H54 (cell line): ENCODE measurements around the gene ADSL.

ENCODE experiments used
- DNase-seq: peaks from one replicate; pipeline ENCODE4 v3.0.0; 2011; ENCODE audit warnings: low spot score, mixed read lengths; ENCODE audit not compliant: insufficient read length
- FAIRE-seq: peaks from 3 replicates; lab custom pipeline; 2011; peaks lifted over from hg19 to GRCh38; lab: Jason Lieb, UNC
- POLR2A ChIP-seq: IDR thresholded peaks from 2 replicates; pipeline ENCODE4 v1.6.1; 2011; ENCODE audit warnings: low read depth, mild to moderate bottlenecking, low read length

The ADSL gene

GRCh38 chr22:40416636-40417035 is 70.3 kb downstream of the ADSL start:
- FAIRE-seq (no peak), DNase-seq (no peak)
- TF ChIP-seq POLR2A, result no peak

- FAIRE-seq, result no peak
- no peak for DNase-seq
- TF ChIP-seq POLR2A, result no peak
Measured at GRCh38 chr22:40417041-40417440, 70.7 kb downstream of the ADSL start.

DNA sequence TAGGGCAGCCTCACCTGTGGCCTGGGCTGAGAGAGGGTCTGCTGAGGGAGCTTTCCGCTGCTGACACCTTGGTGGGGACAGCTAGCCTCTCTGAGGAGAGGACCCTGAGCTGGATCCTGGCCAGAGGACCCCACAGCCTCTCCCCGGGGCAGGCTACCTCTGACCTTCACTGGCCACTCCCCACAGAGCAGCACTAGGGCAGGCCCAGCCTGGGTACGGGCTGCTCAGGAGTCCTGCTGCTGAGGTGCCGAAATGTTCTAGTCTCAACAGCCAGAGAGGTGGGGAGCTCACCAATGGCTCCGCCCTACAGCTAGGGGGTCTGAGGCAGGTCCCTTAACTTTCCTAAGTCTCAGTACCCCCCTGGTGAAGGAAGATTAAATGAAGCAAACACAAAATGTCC is 71.6 kb downstream of the ADSL start:
- TF ChIP-seq POLR2A, result no peak
- FAIRE-seq (no peak), DNase-seq (no peak)

DNA sequence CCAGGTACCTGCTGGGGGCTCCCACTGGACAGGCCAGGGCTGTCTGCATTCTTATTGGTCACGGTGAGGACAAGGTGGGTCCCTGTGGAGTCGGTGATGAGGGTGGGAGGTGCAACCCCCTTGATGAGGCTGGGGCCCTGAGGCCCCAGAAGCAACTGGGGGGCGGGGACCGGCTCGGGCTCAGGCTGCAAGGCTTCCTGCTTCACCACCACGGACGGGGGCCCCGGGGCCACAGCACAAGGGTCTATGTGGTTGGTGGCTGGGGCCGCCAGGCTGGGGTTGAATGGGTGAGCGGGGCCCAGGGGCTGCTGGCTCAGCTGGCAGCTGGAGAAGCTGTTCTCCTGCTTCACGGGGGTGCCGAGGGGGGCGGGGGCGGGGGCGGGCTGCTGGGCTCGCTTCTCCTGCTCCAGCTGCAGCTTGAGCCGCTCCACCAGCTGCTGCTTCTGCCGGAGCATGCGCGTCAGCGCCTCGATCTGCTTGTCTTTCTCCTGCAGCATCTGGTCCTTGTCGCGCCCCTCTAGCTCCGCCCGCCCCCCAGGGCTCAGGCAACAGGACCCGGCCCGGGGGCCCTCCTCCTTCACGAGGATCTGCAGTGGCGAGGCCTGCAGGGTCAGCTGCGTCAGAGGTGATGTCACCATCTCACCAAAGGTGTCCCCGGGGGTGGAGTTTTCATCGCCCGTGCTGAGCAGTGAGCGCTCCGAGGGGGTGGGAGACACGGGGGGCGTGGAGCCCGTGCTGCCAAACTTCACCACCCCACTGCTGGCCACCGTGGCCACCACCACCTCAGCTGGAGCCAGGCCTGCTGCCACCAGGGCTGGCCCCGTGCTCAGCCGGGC is 72.3 kb downstream of the ADSL start:
- TF ChIP-seq POLR2A, result no peak
- DNase-seq (no peak), FAIRE-seq (no peak)

DNA sequence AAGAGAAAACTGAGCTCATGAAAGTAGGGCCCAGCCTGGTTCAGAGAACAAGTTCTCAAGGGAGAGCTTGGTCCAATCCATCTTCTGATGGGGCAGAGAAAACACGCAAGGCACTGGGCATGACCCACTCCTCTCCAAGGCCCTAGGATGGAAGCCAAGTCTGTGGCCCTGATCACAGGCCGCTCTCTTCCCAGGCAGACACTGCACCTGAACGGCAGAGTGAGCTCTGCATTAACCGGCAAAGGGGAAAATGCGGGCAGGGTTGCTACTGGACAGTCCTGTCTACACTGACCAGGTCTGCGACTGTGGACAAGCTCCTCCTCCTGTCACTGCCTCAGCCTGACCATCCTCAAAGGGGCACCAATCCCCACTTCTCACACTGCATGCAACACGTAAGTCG is 73.4 kb downstream of the ADSL start:
- no peak for TF ChIP-seq POLR2A
- DNase-seq (no peak), FAIRE-seq (no peak)

DNA sequence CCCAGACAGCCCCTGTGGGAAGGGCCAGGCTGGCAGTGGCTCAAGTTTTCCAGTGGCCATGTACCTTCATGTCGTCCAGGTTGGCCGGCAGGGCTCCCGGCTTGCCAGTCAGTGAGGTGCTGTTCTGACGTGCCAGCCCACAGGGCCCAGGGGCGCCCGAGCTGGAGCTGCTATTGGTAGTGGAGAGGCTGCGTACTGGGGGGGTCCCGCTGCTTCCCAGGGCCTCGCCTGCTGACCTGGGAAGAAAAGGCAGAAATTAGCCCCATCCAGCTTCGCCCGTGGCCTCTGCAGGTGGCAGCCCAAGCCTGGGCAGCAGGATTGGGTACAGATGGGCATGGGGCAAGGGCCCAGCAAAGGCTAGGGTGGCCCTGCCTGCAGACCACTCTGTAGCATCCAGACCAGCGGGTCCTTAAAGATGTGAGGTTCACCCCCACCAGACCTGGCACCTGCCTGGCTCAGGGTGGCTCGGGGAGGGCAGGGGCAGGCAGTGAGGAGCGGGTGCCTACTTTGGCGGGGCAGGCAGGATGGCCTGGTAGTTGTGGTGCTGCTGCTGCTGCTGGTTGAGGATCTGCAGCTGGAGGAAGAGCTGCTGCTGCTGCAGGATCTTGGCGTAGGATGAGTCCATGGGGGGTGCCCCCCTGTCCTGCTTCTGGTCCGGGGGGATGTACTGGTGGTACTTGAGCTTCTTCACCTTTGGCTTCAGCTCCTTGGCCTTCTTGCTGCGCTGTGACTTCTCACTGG is 74.2 kb downstream of the ADSL start:
- FAIRE-seq, result no peak
- DNase-seq, result no peak
- no peak for TF ChIP-seq POLR2A

DNA sequence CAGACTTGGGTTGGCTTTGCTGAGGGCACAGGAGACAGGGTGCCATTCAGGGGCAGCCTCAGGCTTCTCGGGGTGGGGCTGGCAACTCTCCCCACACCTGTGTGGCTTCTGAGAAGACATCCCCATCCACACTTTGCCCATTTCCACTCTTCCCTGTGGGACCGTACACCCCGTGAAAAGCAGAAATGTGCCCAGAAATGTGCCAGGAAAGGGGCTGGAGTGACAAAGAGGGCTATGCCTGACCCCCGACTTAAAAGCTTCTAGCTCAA is 74.7 kb downstream of the ADSL start:
- DNase-seq (no peak), FAIRE-seq (no peak)
- no peak for TF ChIP-seq POLR2A

GRCh38 chr22:40421941-40422340 is 75.6 kb downstream of the ADSL start:
- TF ChIP-seq POLR2A, result no peak
- FAIRE-seq (no peak), DNase-seq (no peak)

DNA sequence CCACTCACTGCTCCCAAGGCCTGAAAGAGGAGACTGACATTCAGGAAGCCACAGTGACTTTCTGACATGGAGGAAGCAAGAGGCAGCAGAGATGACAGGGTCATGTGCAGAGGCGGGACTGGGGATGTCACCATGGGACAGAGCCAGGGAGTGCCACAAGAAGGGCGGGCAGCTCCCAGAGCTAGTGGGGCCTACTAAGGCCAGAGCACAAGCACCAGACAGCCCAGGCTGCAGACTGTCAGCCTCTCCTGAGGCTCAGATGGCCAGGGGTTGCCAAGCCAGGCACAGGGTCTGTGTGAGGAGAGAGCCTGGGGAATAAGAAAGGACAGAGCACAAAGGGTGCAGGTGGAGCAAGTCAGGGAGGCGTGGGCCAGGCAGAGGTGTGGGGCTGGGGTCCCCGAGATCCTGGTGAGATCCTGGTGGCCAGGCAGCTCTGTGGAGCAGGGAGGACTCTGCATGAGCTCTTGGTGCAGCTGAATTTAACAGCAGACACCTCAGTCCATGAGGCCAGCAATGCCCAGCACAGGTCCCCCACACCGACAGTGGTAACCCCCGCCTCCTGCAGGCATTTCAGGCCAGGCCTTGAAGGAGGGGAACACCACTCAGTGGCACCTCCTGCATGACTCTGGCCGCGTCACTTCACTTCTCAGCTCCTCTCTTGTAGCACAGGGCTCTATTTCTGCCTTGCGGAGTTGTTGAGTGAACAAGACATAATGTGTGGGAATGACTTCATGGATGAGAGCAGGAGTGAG is 76.4 kb downstream of the ADSL start:
- no peak for DNase-seq
- no peak for FAIRE-seq
- TF ChIP-seq POLR2A, result no peak

- no peak for DNase-seq
- no peak for TF ChIP-seq POLR2A
- no peak for FAIRE-seq
Measured at GRCh38 chr22:40423310-40423688, 77.0 kb downstream of the ADSL start.

- TF ChIP-seq POLR2A, result no peak
- no peak for DNase-seq
- FAIRE-seq, result no peak
Measured at GRCh38 chr22:40423882-40424640, 77.8 kb downstream of the ADSL start.

GRCh38 chr22:40425082-40425481 is 78.8 kb downstream of the ADSL start:
- no peak for TF ChIP-seq POLR2A
- FAIRE-seq (no peak), DNase-seq (no peak)

GRCh38 chr22:40426594-40427333 is 80.5 kb downstream of the ADSL start:
- FAIRE-seq (no peak), DNase-seq (no peak)
- TF ChIP-seq POLR2A, result no peak
